BJ (cell line): Measurements from ENCODE around the gene DIS3L2. TPM values are rescaled to one million over a fixed set of nuclear protein-coding genes. Genes with fewer than 3 reads are reported as not detected.

ENCODE experiments used
- CTCF ChIA-PET: fragments of 350-600 bp; formaldehyde crosslinking; extraction: SDS; loops from one replicate; lab custom pipeline; 2021; ENCODE audit warnings: antibody characterized with exemption, inconsistent platforms; lab: Yijun Ruan, JAX
- POLR2A ChIA-PET: fragments of 300-600 bp; sonication (Branson Sonifier 250); formaldehyde crosslinking; extraction: SDS; loops from one replicate; lab custom pipeline; 2021; ENCODE audit warnings: antibody characterized with exemption; lab: Charles Lee
- DNase-seq: peaks from one replicate; pipeline ENCODE4 v3.0.0-alpha.2; 2011; ENCODE audit warnings: low read depth
- H3K27me3 ChIP-seq: 2 replicates; pipeline ENCODE4 v1.6.0; 2011; ENCODE audit warnings: low read length; ENCODE audit not compliant: control insufficient read depth, insufficient read depth
- H3K36me3 ChIP-seq: 2 replicates; pipeline ENCODE4 v1.5.1; 2011; ENCODE audit warnings: low read length; ENCODE audit not compliant: control insufficient read depth, insufficient read depth
- H3K4me3 ChIP-seq: 2 replicates; pipeline ENCODE4 v1.5.1; 2011; ENCODE audit warnings: low read depth, mild to moderate bottlenecking, control low read depth, low read length
- CTCF ChIP-seq: IDR thresholded peaks from 2 replicates; pipeline ENCODE4 v1.5.1; 2011; ENCODE audit warnings: low read depth, mild to moderate bottlenecking, control low read depth, inconsistent platforms, low read length, moderate library complexity; ENCODE audit not compliant: insufficient read depth
- polyA plus RNA-seq: library from polyadenylated mRNA; depleted of rRNA; stranded (reverse); fragments of >200 nt; gene quantifications from 2 replicates; pipeline ENCODE4 v1.2.3, GENCODE V29; 2011

Gene DIS3L2
- polyA plus RNA-seq, 1 experiment: 12.4 TPM

- Histone ChIP-seq H3K27me3 (no peaks in the 10 kb centered on the region), H3K4me3 (no peak overlapping the region), H3K36me3 (peaks cover 5% of the 10 kb centered on the region)
- TF ChIP-seq CTCF: no peak
- ChIA-PET CTCF (interaction anchor here (1.9 kb wide), 1 partner anchor 11 kb away, joined by 10 read pairs; no protein-coding TSS in a partner anchor), POLR2A (no interaction called here)
- no peak for DNase-seq
These were observed 279.4 kb downstream of the DIS3L2 start for GRCh38 chr2:232240906-232241305.

GRCh38 chr2:232242316-232242715 lies 280.8 kb downstream of the DIS3L2 start:
- ChIA-PET POLR2A (no interaction called here), CTCF (interaction anchor here (0.9 to 1.1 kb wide), 2 partner anchors 13 to 20 kb away, joined by 3 read pairs; no protein-coding TSS in a partner anchor)
- Histone ChIP-seq H3K4me3 (no peak overlapping the region), H3K27me3 (no peaks in the 10 kb centered on the region), H3K36me3 (peaks cover 5% of the 10 kb centered on the region)
- TF ChIP-seq CTCF: no peak
- no peak for DNase-seq

- ChIA-PET POLR2A (no interaction called here), CTCF (interaction anchor here (0.5 kb wide), 1 partner anchor 34 kb away, joined by 3 read pairs; no protein-coding TSS in a partner anchor)
- TF ChIP-seq CTCF: no peak
- no peak for DNase-seq
- H3K4me3 ChIP-seq: no peak overlapping the region
- no peaks in the 10 kb centered on the region for H3K27me3 ChIP-seq
- peaks cover 4% of the 10 kb centered on the region; the same call in 1 of the 2 replicates for H3K36me3 ChIP-seq
These were observed 283.6 kb downstream of the DIS3L2 start for GRCh38 chr2:232245111-232245510.

- ChIA-PET POLR2A (no interaction called here), CTCF (interaction anchor here (0.9 to 1.2 kb wide), 2 partner anchors 13 to 15 kb away, joined by 3 to 5 read pairs; no protein-coding TSS in a partner anchor)
- Histone ChIP-seq H3K36me3 (0 out of 2 replicates have a peak, but pooled peaks cover 1% of the 10 kb centered on the region), H3K4me3 (no peak overlapping the region), H3K27me3 (no peaks in the 10 kb centered on the region)
- TF ChIP-seq CTCF: no peak
- no peak for DNase-seq
These were observed 284.7 kb downstream of the DIS3L2 start for GRCh38 chr2:232246245-232246644.

- no peak for DNase-seq
- ChIA-PET POLR2A (no interaction called here), CTCF (no interaction called here)
- no peaks in the 10 kb centered on the region for H3K27me3 ChIP-seq
- no peak for TF ChIP-seq CTCF
- H3K36me3 ChIP-seq: 0 out of 2 replicates have a peak, but pooled peaks cover 1% of the 10 kb centered on the region
- no peak overlapping the region for H3K4me3 ChIP-seq
These were observed 287.6 kb downstream of the DIS3L2 start for GRCh38 chr2:232249096-232249495.
